Bronchial epithelial cell (primary cell): ENCODE results near the gene ARHGAP1. TPM values are rescaled to one million over a fixed set of nuclear protein-coding genes. Genes with fewer than 3 reads are reported as not detected.
A peak's percentile ranks its signal among the peaks of the same experiment; 100 is the strongest.

Experiments used
- DNase-seq: peaks from one replicate; pipeline ENCODE4 v3.0.0-alpha.2; 2010; ENCODE audit warnings: low read depth
- FAIRE-seq: peaks from 2 replicates; lab custom pipeline; 2011; peaks lifted over from hg19 to GRCh38; lab: Jason Lieb, UNC
- H3K27me3 ChIP-seq: 2 replicates; pipeline ENCODE4 v1.5.1; 2011; ENCODE audit warnings: low read length; ENCODE audit not compliant: control insufficient read depth, insufficient read depth
- H3K36me3 ChIP-seq: 2 replicates; pipeline ENCODE4 v1.5.1; 2011; ENCODE audit warnings: low read length; ENCODE audit not compliant: control insufficient read depth, insufficient read depth
- H3K4me3 ChIP-seq: 2 replicates; pipeline ENCODE4 v1.5.1; 2011; ENCODE audit warnings: mild to moderate bottlenecking, low read depth, low read length, control low read depth
- total RNA-seq: library from RNA; depleted of rRNA; stranded (reverse); fragments of >200 nt; gene quantifications from 2 replicates; pipeline ENCODE4 v1.2.1, GENCODE V29; 2014
- TF ChIP-seq, protein P1 (sequence below): IDR thresholded peaks from 2 replicates; pipeline ENCODE4 v1.5.1; 2011; ENCODE audit warnings: mild to moderate bottlenecking, moderate library complexity, low read length, control low read depth, inconsistent platforms; ENCODE audit not compliant: insufficient read depth, severe bottlenecking

Gene ARHGAP1
- total RNA-seq, 1 donor from 2014 or later = 15.5 TPM

DNA sequence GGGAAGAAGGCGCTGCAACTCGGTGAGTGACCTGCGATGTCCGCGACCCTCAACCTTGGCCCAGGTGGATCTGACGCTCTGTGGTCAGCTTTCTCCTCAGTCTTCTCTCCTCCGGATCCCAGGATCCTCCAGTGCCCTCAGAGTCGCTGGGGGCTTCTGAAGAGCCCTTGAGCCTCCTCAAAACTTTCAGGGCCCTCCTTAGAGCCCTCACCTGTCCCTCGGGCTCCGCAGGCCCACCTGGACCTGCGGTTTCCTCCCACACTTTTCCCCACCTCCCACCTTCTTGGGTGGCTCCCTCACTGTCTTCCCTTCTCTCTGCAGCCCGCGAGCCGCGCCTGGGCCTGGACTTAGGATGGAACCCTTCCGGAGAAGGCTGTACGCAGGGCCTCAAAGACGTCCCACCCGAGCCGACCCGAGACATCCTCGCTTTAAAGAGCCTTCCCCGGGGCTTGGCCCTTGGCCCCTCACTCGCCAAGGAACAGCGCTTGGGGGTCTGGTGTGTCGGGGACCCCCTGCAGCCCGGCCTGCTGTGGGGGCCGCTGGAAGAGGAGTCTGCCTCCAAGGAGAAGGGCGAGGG is 747 bp upstream of the ARHGAP1 start:
- TF ChIP-seq, protein P1, sequence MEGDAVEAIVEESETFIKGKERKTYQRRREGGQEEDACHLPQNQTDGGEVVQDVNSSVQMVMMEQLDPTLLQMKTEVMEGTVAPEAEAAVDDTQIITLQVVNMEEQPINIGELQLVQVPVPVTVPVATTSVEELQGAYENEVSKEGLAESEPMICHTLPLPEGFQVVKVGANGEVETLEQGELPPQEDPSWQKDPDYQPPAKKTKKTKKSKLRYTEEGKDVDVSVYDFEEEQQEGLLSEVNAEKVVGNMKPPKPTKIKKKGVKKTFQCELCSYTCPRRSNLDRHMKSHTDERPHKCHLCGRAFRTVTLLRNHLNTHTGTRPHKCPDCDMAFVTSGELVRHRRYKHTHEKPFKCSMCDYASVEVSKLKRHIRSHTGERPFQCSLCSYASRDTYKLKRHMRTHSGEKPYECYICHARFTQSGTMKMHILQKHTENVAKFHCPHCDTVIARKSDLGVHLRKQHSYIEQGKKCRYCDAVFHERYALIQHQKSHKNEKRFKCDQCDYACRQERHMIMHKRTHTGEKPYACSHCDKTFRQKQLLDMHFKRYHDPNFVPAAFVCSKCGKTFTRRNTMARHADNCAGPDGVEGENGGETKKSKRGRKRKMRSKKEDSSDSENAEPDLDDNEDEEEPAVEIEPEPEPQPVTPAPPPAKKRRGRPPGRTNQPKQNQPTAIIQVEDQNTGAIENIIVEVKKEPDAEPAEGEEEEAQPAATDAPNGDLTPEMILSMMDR = no peak
- no peak for FAIRE-seq
- peak overlapping the region; percentile 65 for H3K4me3 ChIP-seq
- no peaks in the 10 kb centered on the region for H3K27me3 ChIP-seq
- no peak for DNase-seq
- H3K36me3 ChIP-seq = peaks cover 29% of the 10 kb centered on the region

DNA sequence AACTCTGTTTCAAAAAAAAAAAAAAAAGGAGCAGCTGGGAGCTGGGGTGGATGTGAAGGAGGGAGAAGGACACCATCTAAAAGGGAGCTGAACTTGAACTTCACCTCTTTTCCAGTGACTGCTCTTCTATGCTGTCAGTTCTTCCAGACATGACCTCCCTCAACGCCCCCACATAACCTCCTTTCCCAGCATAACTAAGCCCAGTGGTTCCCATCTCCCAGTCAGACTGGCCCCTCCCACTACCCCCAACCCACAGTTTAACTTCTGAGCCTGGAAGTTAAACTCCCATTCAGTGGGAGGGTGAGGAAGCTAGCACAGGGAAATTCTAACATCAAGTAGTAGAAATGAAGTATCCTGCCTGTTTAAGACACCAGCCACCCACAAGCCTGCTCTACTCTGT is 1.8 kb downstream of the ARHGAP1 start:
- TF ChIP-seq, protein P1 = no peak
- DNase-seq (no peak), FAIRE-seq (no peak)
- Histone ChIP-seq H3K4me3 (no peak overlapping the region), H3K36me3 (peaks cover 29% of the 10 kb centered on the region), H3K27me3 (no peaks in the 10 kb centered on the region)

DNA sequence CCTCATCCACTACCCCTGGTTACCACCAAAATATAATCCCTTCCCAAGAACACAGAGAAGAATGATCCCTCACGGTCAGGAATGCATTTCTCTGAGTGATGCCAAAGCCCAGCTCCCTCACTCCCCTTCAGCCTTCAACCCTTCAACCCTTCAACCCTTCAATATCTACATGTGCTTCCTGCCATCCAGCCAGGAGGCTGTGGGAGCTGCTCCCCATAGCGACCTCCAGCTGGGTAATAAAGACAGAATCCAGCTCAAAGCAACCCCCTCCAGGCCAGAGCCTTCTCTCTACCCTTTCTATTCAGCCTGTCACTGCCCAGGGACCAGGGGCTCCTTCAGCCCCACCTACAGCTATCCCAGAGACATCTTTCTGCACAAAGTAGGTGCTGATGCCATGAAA is 2.7 kb downstream of the ARHGAP1 start:
- FAIRE-seq (no peak), DNase-seq (no peak)
- Histone ChIP-seq H3K27me3 (no peaks in the 10 kb centered on the region), H3K4me3 (no peak overlapping the region), H3K36me3 (peaks cover 26% of the 10 kb centered on the region)
- TF ChIP-seq, protein P1 = no peak

DNA sequence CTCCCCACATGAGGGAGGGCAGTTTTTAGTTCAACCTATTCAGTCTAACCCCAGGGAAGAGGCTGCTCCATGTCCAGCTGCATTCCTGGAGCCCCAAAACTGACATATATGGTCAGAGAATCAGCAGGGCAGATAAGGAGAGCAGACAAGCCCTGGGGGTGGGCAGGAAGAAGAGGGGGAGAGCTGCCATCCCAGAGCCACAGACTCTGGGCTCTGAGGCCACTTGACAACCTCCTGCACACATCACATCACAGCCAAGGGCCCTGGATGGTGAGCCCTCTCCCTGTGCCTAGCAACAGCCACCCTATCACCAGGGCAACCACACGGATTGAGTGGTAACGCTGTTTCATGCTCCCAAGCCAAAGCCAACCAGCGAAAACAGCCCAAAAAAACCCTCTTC is 3.1 kb downstream of the ARHGAP1 start:
- TF ChIP-seq, protein P1 = no peak
- Histone ChIP-seq H3K36me3 (peaks cover 25% of the 10 kb centered on the region), H3K27me3 (no peaks in the 10 kb centered on the region), H3K4me3 (no peak overlapping the region)
- DNase-seq (no peak), FAIRE-seq (no peak)

DNA sequence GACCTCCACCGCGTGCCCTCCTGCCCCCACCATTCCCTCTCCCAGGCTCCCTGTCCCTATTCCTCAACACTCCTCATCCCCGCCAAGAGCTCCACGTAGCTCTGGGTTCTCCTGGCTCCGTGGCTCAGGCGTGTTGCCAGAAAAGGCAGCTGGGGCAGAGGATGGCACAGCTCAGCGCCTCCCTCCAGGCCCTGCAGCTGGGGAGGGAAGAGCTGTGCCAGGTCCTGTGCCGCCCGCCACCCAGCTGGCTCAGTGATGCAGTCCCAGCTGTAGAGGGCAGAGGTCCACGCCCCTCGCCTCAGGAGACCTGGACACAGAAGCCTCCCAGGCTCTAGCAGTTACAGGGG is 4.2 kb downstream of the ARHGAP1 start:
- no peak for FAIRE-seq
- H3K36me3 ChIP-seq = peaks cover 27% of the 10 kb centered on the region
- TF ChIP-seq, protein P1 = no peak
- DNase-seq = no peak
- no peak overlapping the region for H3K4me3 ChIP-seq
- H3K27me3 ChIP-seq = no peaks in the 10 kb centered on the region
